GM12891 (cell line): ENCODE data around the gene TNFRSF11A.

Experiments
- PAX5 ChIP-seq: IDR thresholded peaks from 2 replicates; pipeline ENCODE4 v1.6.1; 2011; ENCODE audit warnings: low read length, moderate library complexity, mild to moderate bottlenecking; ENCODE audit not compliant: insufficient read depth, severe bottlenecking
- POLR2A ChIP-seq: IDR thresholded peaks from 2 replicates; pipeline ENCODE4 v1.6.1; 2011; ENCODE audit warnings: low read depth, low read length, control low read depth

GRCh38 chr18:62438402-62438801 is 113.3 kb downstream of the TNFRSF11A start:
- no peak for TF ChIP-seq POLR2A
- TF ChIP-seq PAX5: no peak
